PC-9 (cell line): ENCODE measurements around the gene SOX12.

Experiments used
- EZH2 ChIP-seq: fragments of 200-600 bp; sonication (generic); IDR thresholded peaks from 2 replicates; pipeline ENCODE4 v1.8.0; 2017; ENCODE audit warnings: antibody characterized with exemption, low read depth
- TF ChIP-seq, protein P1 (sequence below): fragments of 200-600 bp; sonication (generic); conservative IDR thresholded peaks from 2 replicates; pipeline ENCODE4 v1.6.1; 2017; ENCODE audit warnings: mixed run types, antibody characterized with exemption, mild to moderate bottlenecking, moderate library complexity

- TF ChIP-seq, protein P1, sequence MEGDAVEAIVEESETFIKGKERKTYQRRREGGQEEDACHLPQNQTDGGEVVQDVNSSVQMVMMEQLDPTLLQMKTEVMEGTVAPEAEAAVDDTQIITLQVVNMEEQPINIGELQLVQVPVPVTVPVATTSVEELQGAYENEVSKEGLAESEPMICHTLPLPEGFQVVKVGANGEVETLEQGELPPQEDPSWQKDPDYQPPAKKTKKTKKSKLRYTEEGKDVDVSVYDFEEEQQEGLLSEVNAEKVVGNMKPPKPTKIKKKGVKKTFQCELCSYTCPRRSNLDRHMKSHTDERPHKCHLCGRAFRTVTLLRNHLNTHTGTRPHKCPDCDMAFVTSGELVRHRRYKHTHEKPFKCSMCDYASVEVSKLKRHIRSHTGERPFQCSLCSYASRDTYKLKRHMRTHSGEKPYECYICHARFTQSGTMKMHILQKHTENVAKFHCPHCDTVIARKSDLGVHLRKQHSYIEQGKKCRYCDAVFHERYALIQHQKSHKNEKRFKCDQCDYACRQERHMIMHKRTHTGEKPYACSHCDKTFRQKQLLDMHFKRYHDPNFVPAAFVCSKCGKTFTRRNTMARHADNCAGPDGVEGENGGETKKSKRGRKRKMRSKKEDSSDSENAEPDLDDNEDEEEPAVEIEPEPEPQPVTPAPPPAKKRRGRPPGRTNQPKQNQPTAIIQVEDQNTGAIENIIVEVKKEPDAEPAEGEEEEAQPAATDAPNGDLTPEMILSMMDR, result no peak
- no peak for TF ChIP-seq EZH2
Measured at GRCh38 chr20:297925-298775, 27.2 kb upstream of the SOX12 start.
